HG02885 (cell line): ENCODE measurements around the gene GAN.
"Not testable (repeated sequence)": the region's sequence is repeated elsewhere in the genome, so short reads cannot be mapped to it uniquely, and the experiment has no call there.

ENCODE experiments used
- ATAC-seq: cut with Tn5 transposase; IDR thresholded peaks from one replicate; pipeline ENCODE4 v1.9.1; 2021; ENCODE audit warnings: mild to moderate bottlenecking; ENCODE audit not compliant: unreplicated experiment, poor library complexity

Gene GAN

GRCh38 chr16:81345172-81345571, 30.4 kb downstream of the GAN start:
- not testable (repeated sequence) for ATAC-seq

GRCh38 chr16:81347425-81347824, 32.7 kb downstream of the GAN start:
- no peak for ATAC-seq

- ATAC-seq = no peak
Observed at GRCh38 chr16:81349608-81350305, 35.0 kb downstream of the GAN start.

GRCh38 chr16:81350306-81350615, 35.5 kb downstream of the GAN start:
- ATAC-seq = no peak

GRCh38 chr16:81353895-81354294, 39.1 kb downstream of the GAN start:
- ATAC-seq = no peak

- no peak for ATAC-seq
Observed at GRCh38 chr16:81357711-81358260, 43.0 kb downstream of the GAN start.

GRCh38 chr16:81358860-81359259, 44.1 kb downstream of the GAN start:
- no peak for ATAC-seq

- no peak for ATAC-seq
Observed at GRCh38 chr16:81360135-81360534, 45.4 kb downstream of the GAN start.

GRCh38 chr16:81365731-81366130, 51.0 kb downstream of the GAN start:
- no peak for ATAC-seq

- no peak for ATAC-seq
Observed at GRCh38 chr16:81366316-81366932, 51.7 kb downstream of the GAN start.

- ATAC-seq = no peak
Observed at GRCh38 chr16:81367821-81368220, 53.1 kb downstream of the GAN start.

- ATAC-seq = no peak
Observed at GRCh38 chr16:81369888-81370504, 55.2 kb downstream of the GAN start.

- no peak for ATAC-seq
Observed at GRCh38 chr16:81371106-81371505, 56.3 kb downstream of the GAN start.

- ATAC-seq = no peak
Observed at GRCh38 chr16:81374550-81374949, 59.8 kb downstream of the GAN start.

- no peak for ATAC-seq
Observed at GRCh38 chr16:81376880-81377279, 62.1 kb downstream of the GAN start.

- no peak for ATAC-seq
Observed at GRCh38 chr16:81378049-81378448, 63.3 kb downstream of the GAN start.

GRCh38 chr16:81380932-81381331, 66.2 kb downstream of the GAN start:
- no peak for ATAC-seq

GRCh38 chr16:81384006-81384405, 69.2 kb downstream of the GAN start:
- no peak for ATAC-seq

GRCh38 chr16:81385031-81385756, 70.4 kb downstream of the GAN start:
- no peak for ATAC-seq

- no peak for ATAC-seq
Observed at GRCh38 chr16:81388357-81388756, 73.6 kb downstream of the GAN start.

GRCh38 chr16:81390840-81391239, 76.1 kb downstream of the GAN start:
- no peak for ATAC-seq
